Cardiac muscle cell (in vitro differentiated cells and primary cell): ENCODE results near the gene GP1BA. TPM values are rescaled to one million over a fixed set of nuclear protein-coding genes. Genes with fewer than 3 reads are reported as not detected.
A peak's percentile ranks its signal among the peaks of the same experiment; 100 is the strongest.

Source experiments
- DNase-seq, 2 donors: peaks; one replicate each; pipeline versions ENCODE4 v3.0.0 to v3.0.0-alpha.2; 2010 to 2017; ENCODE audit warnings: low read depth in 1 of 2, low spot score in 1 of 2
- H3K27ac ChIP-seq: fragments of 200-600 bp; sonication (generic); 2 replicates; pipeline ENCODE4 v1.5.1; 2016
- H3K27me3 ChIP-seq: fragments of 200-600 bp; sonication (generic); 2 replicates; pipeline ENCODE4 v1.6.0; 2016; ENCODE audit warnings: control low read depth
- H3K36me3 ChIP-seq: fragments of 200-600 bp; sonication (generic); 2 replicates; pipeline ENCODE4 v1.5.1; 2016; ENCODE audit warnings: control low read depth
- H3K4me1 ChIP-seq: fragments of 200-600 bp; sonication (generic); 2 replicates; pipeline ENCODE4 v1.8.1; 2017; ENCODE audit warnings: low read depth, mild to moderate bottlenecking, mixed run types
- H3K4me3 ChIP-seq: fragments of 200-600 bp; sonication (generic); 2 replicates; pipeline ENCODE4 v1.5.1; 2016; ENCODE audit warnings: mild to moderate bottlenecking
- H3K9me3 ChIP-seq: fragments of 200-600 bp; sonication (generic); 2 replicates; pipeline ENCODE4 v1.5.1; 2017; ENCODE audit warnings: low read depth, mild to moderate bottlenecking, control low read depth
- CTCF ChIP-seq: IDR thresholded peaks from 2 replicates; pipeline ENCODE4 v1.5.1; 2012; ENCODE audit warnings: low read depth, mild to moderate bottlenecking, low read length
- polyA plus RNA-seq: library from polyadenylated mRNA; unstranded; fragments of >200 nt; fragmentation: Nextera tagmentation; extraction: Ambion mirVana; gene quantifications from 2 replicates; pipeline ENCODE4 v1.2.1, GENCODE V29; 2016
- total RNA-seq: library from RNA; depleted of rRNA; stranded (reverse); fragments of >200 nt; gene quantifications from 2 replicates; pipeline ENCODE4 v1.2.3, GENCODE V29; 2016

GP1BA gene
- total and polyA plus RNA-seq, 2 experiments from 2014 or later = 0.61 TPM; not detected in 1

GRCh38 chr17:4959261-4959965 lies 27.3 kb downstream of the GP1BA start:
- Histone ChIP-seq H3K36me3 (peaks cover 23% of the 10 kb centered on the region), H3K27ac (peak overlapping the region; percentile 60), H3K4me1 (peaks cover 2% of the 10 kb centered on the region), H3K9me3 (no peaks in the 10 kb centered on the region), H3K27me3 (no peaks in the 10 kb centered on the region), H3K4me3 (no peak overlapping the region)
- no peak for TF ChIP-seq CTCF
- DNase-seq = no peak

GRCh38 chr17:4960279-4960922 lies 28.3 kb downstream of the GP1BA start:
- TF ChIP-seq CTCF = no peak
- peaks cover 17% of the 10 kb centered on the region for H3K36me3 ChIP-seq
- no peaks in the 10 kb centered on the region for H3K27me3 ChIP-seq
- peak overlapping the region; percentile 60 for H3K27ac ChIP-seq
- DNase-seq = no peak
- H3K4me1 ChIP-seq = peaks cover 2% of the 10 kb centered on the region
- H3K4me3 ChIP-seq = no peak overlapping the region
- H3K9me3 ChIP-seq = no peaks in the 10 kb centered on the region

- Histone ChIP-seq H3K4me3 (no peak overlapping the region), H3K27ac (peak overlapping the region; percentile 91), H3K4me1 (peaks cover 14% of the 10 kb centered on the region), H3K9me3 (no peaks in the 10 kb centered on the region), H3K27me3 (no peaks in the 10 kb centered on the region), H3K36me3 (no peaks in the 10 kb centered on the region)
- TF ChIP-seq CTCF = no peak
- DNase-seq = no peak
These were observed 33.4 kb downstream of the GP1BA start for GRCh38 chr17:4965311-4965986.

GRCh38 chr17:4966844-4967538 lies 34.9 kb downstream of the GP1BA start:
- peak; percentile 98 to 100 for DNase-seq
- Histone ChIP-seq H3K9me3 (no peaks in the 10 kb centered on the region), H3K27ac (peak overlapping the region; percentile 96), H3K36me3 (no peaks in the 10 kb centered on the region), H3K27me3 (no peaks in the 10 kb centered on the region), H3K4me1 (peaks cover 12% of the 10 kb centered on the region), H3K4me3 (peak overlapping the region; percentile 52)
- TF ChIP-seq CTCF = no peak

- Histone ChIP-seq H3K9me3 (no peaks in the 10 kb centered on the region), H3K36me3 (no peaks in the 10 kb centered on the region), H3K4me3 (peak within 1 kb of the TSS; percentile 52), H3K27me3 (no peaks in the 10 kb centered on the region), H3K4me1 (peaks cover 12% of the 10 kb centered on the region), H3K27ac (peak within 1 kb of the TSS; percentile 96)
- no peak for TF ChIP-seq CTCF
- peak; percentile 98 to 99 for DNase-seq
These were observed 35.7 kb downstream of the GP1BA start, which contains the start of gene SPAG7 for GRCh38 chr17:4967539-4968485. Gene SPAG7, minus strand, starts transcription at chr17:4967817. Its CDS starts 13 bp downstream, at chr17:4967804.
